Ramos (cell line): ENCODE results near the gene FER1L5.

Experiments
- in situ Hi-C: fragments of 300-500 bp; cut with MboI; formaldehyde crosslinking; loops from one replicate; pipeline ENCODE4 v1.14.3; 2022; ENCODE audit warnings: low sequenced_read_pairs; ENCODE audit not compliant: unreplicated experiment

FER1L5 gene

GRCh38 chr2:96642564-96643360 is at the start of gene FER1L5:
Gene FER1L5 (plus strand): TSS chr2:96642764. CDS start chr2:96642837, 73 bp downstream.
- in situ Hi-C loops, result no loop called here

- in situ Hi-C loops, result no loop called here
These were observed 48.3 kb upstream of the FER1L5 start for GRCh38 chr2:96594282-96594681.

GRCh38 chr2:96594691-96595152 is 47.8 kb upstream of the FER1L5 start:
- in situ Hi-C loops, result no loop called here

- in situ Hi-C loops, result no loop called here
These were observed 46.0 kb upstream of the FER1L5 start for GRCh38 chr2:96596596-96596995.

GRCh38 chr2:96599941-96600340 is 42.6 kb upstream of the FER1L5 start:
- in situ Hi-C loops, result no loop called here

GRCh38 chr2:96601382-96602292 is 40.9 kb upstream of the FER1L5 start:
- in situ Hi-C loops, result no loop called here

- in situ Hi-C loops, result no loop called here
These were observed 40.2 kb upstream of the FER1L5 start for GRCh38 chr2:96602330-96602823.

- in situ Hi-C loops, result no loop called here
These were observed 38.5 kb upstream of the FER1L5 start for GRCh38 chr2:96604104-96604503.

- in situ Hi-C loops, result no loop called here
These were observed 33.8 kb upstream of the FER1L5 start for GRCh38 chr2:96608469-96609455.

GRCh38 chr2:96616128-96616527 is 26.4 kb upstream of the FER1L5 start:
- in situ Hi-C loops, result no loop called here

- in situ Hi-C loops, result no loop called here
These were observed 26.0 kb upstream of the FER1L5 start for GRCh38 chr2:96616535-96616934.

- in situ Hi-C loops, result no loop called here
These were observed 25.6 kb upstream of the FER1L5 start for GRCh38 chr2:96617012-96617411.

GRCh38 chr2:96618596-96619283 is 23.8 kb upstream of the FER1L5 start:
- in situ Hi-C loops, result no loop called here

- in situ Hi-C loops, result no loop called here
These were observed 20.0 kb upstream of the FER1L5 start for GRCh38 chr2:96622544-96622943.

GRCh38 chr2:96623116-96623515 is 19.4 kb upstream of the FER1L5 start:
- in situ Hi-C loops, result no loop called here

GRCh38 chr2:96625571-96626552 is 16.7 kb upstream of the FER1L5 start:
- in situ Hi-C loops, result no loop called here

- in situ Hi-C loops, result no loop called here
These were observed 16.0 kb upstream of the FER1L5 start for GRCh38 chr2:96626553-96626942.

- in situ Hi-C loops, result no loop called here
These were observed 10.6 kb upstream of the FER1L5 start for GRCh38 chr2:96631804-96632435.
